Left forelimb (tissue), 1 donor: ENCODE results near the gene PIK3CB.
A peak's percentile ranks its signal among the peaks of the same experiment; 100 is the strongest.
"Not testable (repeated sequence)": the region's sequence is repeated elsewhere in the genome, so short reads cannot be mapped to it uniquely, and the experiment has no call there.

ENCODE experiments used
- DNase-seq: peaks from one replicate; pipeline ENCODE4 v3.0.0-alpha.2; 2018; ENCODE audit warnings: low spot score

The PIK3CB gene

DNA sequence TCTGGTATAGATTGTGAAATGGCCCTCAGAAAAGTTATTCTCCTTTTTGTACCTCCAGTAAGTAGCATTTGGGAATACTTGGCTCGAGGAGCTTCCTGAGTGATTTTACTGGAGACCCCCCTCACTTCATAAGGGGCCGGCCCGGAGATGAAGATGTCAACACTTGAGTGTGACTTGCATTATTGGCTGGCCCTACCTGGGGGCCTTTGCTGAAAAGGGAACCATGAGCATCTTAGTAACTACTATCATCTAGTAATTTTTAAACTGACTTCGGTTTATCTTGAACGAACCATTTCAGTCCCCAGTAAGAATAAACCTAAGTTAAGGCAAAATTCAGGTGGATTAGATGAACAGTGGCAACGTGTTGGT is 224.8 kb downstream of the PIK3CB start:
- DNase-seq, result no peak

DNA sequence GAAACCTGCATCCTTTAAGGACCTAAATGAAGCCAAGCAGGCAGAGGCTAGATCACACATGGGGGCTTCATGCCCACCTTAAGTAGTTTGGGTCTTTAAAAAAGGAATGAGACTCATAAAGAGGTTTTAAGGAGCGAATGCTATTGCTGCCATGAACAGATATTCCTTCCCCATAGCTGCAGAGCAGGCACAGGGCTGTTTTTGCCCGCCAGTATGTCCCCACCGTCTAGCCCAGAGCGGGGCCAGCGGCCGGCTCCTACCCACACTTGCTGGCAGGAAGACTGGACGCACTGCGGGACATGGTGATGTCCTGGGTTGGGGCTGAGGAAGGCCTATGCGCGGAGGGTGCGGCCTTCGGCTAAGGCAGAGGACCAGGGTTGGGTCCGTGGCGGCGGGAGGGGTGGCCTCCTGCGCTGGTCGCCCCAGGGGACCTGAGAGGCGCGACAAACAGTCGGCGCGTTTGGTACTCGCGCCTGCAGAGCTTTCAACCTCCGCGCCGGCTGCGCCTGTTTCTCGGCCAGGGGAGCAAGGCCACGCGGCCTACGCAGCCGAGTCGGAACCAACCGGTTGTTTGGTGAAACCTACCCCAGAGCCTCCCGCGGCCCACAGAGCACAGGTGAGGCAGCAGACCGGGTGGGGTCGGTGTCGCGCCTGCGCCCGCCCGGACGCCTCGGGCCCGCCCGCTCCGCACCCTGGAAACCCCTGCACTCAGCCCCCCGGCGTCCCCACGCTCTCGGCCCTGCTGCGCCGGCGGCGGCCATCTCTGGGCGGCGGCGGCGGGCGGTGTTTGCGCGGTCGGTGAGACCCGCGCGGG is 226.2 kb downstream of the PIK3CB start, which contains the start of gene FAIM:
Gene FAIM, plus strand, starts transcription at position 450 of the 814 bp plus-strand sequence. CDS start 10,956 bp downstream, outside the sequence.
- DNase-seq, result peak; percentile 89

DNA sequence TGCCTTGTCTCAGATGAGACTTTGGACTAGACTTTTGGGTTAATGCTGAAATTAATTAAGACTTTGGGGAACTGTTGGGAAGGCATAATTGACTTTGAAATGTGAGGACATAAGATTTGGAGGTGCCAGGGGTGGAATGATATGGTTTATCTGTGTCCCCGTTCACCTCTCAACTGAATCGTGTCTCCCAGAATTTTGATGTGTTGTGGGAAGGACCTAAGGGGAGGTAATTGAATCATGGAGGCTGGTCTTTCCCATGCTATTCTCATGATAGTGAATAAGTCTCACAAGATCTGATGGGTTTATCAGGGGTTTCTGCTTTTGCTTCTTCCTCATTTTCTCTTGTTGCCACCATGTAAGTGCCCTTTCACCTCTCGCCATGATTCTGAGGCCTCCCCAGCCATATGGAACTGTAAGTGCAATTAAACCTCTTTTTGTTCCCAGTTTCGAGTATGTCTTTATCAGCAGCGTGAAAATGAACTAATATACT is 230.6 kb downstream of the PIK3CB start:
- DNase-seq, result not testable (repeated sequence)
